OCI-M1 (cell line): Measurements from ENCODE around the gene MAP3K5.

Experiments
- DNase-seq: peaks from one replicate; lab custom pipeline; 2025; lab: John Stamatoyannopoulos, UW

MAP3K5 gene

DNA sequence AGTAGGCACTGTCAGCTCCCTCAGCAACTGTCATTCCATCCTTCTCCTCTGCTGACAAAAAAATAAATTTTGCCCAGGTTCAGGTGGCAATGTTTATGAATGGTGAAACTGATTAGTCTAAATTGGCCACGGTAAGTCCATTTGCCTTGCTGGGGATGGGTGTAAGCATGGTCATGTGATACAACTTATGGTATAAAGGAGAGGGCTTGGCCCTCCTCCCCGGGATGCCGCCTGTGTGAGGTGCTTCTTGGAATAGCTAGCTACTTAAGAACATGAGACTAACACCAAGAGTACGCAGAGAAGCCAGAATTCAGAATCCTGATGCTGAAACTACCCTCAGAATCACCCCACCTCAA lies 147.7 kb downstream of the MAP3K5 start:
- DNase-seq, result no peak

DNA sequence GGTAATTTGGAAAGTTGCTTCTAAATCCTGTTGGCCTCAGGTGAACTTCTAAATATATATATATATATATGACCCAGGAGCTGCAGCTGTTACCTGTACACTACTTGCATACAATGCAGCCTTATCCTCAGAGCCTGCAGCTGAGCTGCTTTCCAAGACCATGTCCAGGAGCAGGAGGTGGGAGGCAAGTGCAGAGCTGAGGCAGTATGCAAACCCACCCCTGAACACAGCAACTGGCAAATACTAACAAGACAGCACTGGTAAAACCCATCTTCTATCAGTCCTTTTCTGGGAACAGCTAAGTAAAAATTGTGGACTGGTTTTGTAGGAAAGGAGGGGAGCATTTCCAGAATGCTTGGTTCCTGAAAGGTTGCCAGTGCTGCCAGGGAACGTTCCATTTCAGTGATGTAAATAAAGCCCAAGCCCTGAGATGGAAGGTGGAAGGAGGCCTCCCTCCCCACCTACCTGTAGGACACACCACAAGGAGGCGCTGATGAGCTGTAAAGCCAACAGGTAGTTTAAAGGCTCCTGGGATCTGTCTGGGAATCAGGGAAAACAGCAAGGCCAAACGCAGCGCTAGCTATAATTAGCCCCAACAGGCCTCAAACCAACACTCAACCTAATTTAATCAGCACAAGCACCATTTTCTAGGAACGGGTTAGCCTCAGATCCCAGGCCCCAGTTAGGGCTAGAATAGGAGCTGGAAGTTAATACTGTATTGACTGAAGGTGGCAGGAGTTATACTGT lies 148.3 kb downstream of the MAP3K5 start:
- peak; percentile 88 for DNase-seq

GRCh38 chr6:136641873-136642465 lies 150.3 kb downstream of the MAP3K5 start:
- DNase-seq, result no peak

DNA sequence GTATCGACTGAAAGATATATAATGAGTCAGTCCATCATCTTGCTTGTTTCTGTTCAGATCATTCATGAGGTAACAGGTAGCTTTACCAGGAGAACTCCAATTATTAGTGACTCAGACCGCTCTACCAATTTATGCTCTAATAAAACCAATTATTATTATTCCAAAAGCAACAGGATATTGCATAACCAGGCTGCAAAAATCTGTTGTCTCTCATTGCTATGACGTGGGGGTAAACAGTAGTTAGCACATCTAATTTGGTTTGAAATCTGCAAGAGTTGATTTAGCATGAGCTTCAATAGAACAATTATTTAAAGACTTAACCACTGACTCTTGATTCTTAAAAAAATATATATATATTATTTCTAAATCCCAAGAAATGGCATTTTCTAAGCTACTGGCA lies 151.1 kb downstream of the MAP3K5 start:
- no peak for DNase-seq

- no peak for DNase-seq
Measured at GRCh38 chr6:136640132-136640915, 152.0 kb downstream of the MAP3K5 start.

DNA sequence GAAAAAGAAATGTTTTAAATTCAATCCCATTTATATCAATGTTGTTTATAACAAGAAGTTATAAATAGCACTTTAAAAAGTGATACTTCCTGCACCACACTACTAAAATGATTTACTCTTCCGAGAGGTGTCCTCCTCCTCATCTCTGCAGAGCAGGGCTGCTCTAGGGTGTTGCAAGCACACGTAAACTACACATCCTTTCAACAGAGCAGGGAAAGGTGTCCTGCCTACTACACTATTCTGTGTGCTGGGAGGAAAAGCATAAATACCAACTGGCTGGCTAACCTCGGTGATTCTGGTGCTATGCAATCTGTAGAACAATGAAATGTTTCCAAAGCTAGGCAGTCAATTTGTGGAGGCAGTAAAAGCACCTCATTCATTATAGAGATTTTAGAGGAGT lies 152.6 kb downstream of the MAP3K5 start:
- no peak for DNase-seq

DNA sequence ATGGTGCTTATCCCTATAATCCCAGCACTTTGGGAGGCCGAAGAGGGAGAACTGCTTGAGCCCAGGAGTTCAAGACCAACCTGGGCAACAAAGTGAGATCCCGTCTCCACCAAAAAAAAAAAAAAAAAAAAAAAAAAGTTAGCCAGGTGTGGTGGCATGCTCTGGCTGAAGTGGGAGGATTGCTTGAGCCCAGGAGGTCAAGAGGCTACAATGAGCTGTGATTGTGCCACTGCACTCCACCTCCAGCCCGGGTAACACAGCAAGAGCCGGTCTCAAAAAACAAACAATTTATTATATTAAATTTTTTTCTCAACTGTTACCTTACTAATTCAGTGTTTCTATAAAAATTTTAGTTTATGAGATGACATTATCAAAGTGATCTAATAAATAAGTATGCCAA lies 156.7 kb downstream of the MAP3K5 start:
- no peak for DNase-seq

GRCh38 chr6:136633355-136633754 lies 158.9 kb downstream of the MAP3K5 start:
- DNase-seq, result no peak

DNA sequence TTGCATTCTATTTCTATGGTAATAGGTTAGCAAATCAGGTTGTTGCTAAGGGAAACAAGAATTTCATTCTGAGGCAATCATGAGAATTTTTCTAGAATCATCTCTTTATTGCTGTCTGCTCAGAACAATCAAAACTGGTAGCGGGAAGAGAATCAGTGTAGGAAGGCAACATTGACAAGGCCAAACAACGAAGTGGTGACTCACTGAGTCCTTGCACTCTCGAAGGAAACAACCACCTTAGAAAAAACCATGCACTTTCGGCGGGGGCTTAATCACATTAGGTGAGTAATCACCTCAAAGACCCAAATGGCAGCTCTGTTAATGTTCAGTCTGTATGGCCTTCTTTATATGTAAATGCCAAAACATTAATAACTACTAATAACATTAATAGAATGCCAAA lies 163.3 kb downstream of the MAP3K5 start:
- DNase-seq, result no peak

DNA sequence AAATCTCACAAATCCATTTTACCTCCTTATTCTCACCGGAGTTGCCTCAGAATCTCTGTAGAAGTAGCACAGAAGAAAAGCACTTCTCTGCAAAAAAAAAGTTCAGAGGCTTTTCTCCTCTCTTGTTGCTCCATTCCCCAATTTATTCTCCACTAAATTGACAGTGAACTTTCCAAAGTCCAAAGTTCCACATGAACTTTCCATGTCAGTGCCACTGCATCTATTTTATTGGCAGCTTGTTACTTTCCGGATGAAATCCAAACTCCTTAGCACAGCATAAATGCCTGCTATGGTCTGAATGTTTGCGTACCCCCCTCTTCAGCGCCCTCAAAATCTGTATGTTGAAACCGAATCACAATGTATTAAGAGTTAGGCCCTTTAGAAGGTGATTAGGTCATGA lies 165.1 kb downstream of the MAP3K5 start:
- no peak for DNase-seq

DNA sequence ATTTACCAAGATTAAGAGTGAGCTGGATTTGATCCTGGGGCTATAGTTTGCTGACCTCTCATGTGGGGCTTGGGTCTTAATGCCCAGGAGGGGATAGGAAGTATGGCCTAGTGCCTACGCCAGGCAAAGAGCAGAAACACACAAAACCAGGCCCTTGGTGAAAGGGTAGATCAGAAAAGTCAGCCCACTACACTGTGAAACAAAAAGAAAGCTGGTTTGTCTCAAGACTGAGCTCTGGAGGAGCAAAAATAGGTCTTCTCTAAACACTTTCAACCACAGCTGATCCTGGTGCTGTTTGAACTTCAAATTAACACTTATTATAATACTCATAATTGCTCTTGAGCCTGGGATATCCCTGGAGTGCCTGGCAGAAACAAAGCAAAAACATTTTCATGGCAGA lies 167.0 kb downstream of the MAP3K5 start:
- DNase-seq, result no peak

GRCh38 chr6:136624347-136624746 lies 167.9 kb downstream of the MAP3K5 start:
- no peak for DNase-seq

- DNase-seq, result no peak
Measured at GRCh38 chr6:136618086-136618485, 174.2 kb downstream of the MAP3K5 start.

GRCh38 chr6:136616527-136616926 lies 175.8 kb downstream of the MAP3K5 start:
- no peak for DNase-seq

DNA sequence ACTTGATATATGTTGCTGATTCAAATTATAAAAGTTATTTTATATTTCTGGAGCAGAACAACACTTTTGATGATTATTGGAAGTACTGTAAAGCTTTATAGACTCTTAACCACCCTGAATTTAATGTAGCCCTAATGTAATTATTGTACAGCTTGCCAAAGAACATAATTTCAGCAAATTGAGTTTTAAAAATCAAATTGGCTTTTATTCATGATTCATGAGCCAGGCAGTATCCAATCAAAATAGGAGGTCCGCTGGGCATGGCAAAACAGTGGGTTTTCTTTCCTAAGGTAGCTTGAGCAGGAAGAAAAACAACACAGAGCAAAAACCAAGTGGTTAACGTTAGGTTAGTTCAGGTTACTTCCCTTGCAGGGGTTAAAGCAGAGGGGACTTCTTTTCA lies 177.3 kb downstream of the MAP3K5 start:
- no peak for DNase-seq

GRCh38 chr6:136614350-136614749 lies 177.9 kb downstream of the MAP3K5 start:
- no peak for DNase-seq

DNA sequence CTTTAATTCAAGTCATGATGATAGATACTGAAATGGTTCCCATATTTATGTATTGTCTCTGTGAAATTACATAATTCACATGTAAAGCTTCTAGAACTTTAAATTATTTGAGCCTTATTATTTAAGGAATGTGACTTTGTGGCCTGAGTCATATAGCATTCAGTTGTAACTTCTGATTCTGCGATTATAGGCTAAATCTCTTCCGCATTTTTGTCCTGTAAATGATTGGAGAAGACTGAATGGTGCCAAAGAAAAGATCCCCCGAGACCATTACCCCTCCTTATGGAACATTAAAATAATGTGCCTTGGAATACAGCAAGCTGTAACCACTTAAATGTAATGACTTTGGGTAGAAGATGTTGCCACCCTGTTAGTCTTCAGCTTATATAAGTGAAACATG lies 178.8 kb downstream of the MAP3K5 start:
- DNase-seq, result no peak

GRCh38 chr6:136612666-136613389 lies 179.4 kb downstream of the MAP3K5 start:
- no peak for DNase-seq

- DNase-seq, result no peak
Measured at GRCh38 chr6:136611746-136612145, 180.5 kb downstream of the MAP3K5 start.

DNA sequence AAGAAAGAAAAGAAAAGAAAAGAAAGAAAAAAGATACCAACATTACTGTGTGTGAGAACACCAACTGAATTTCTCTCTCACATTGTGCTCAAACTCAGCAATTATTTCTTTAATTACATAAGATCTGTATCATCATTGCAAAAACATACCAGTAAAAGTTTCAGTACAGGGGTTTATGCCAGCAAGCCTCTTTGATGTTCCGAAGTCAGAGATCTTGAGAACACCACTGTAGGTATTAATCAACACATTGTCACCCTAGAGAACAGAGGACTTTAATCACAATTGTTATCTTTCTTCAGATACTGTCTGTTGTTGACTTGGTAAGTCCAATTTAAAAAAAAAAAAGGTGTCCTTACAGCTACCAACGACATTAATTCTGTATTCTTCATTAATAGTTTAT lies 181.1 kb downstream of the MAP3K5 start:
- no peak for DNase-seq

GRCh38 chr6:136609873-136610706 lies 182.2 kb downstream of the MAP3K5 start:
- peak; percentile 94 for DNase-seq

- DNase-seq, result no peak
Measured at GRCh38 chr6:136608991-136609390, 183.3 kb downstream of the MAP3K5 start.
